OCI-LY1 (cell line): Measurements from ENCODE around the gene MEIS1.

Source experiments
- H2AFZ ChIP-seq: fragments of 200-600 bp; sonication (generic), shearing (Covaris generic); 2 replicates; pipeline ENCODE4 v1.6.0; 2014; ENCODE audit warnings: antibody characterized with exemption, mild to moderate bottlenecking, low read length
- H3F3A ChIP-seq: fragments of 200-600 bp; sonication (generic), shearing (Covaris generic); 2 replicates; pipeline ENCODE4 v1.6.0; 2014; ENCODE audit warnings: mild to moderate bottlenecking, antibody characterized with exemption, low read length, moderate library complexity; ENCODE audit not compliant: insufficient read depth
- H3K27ac ChIP-seq: fragments of 200-600 bp; sonication (generic); 2 replicates; pipeline ENCODE4 v1.5.1; 2014; ENCODE audit warnings: low read length, mixed run types, mild to moderate bottlenecking, low read depth; ENCODE audit not compliant: poor library complexity, severe bottlenecking
- H3K27me3 ChIP-seq: fragments of 200-600 bp; sonication (generic); 2 replicates; pipeline ENCODE4 v1.6.0; 2014; ENCODE audit warnings: antibody characterized with exemption, mild to moderate bottlenecking, low read length, moderate library complexity; ENCODE audit not compliant: insufficient read depth
- H3K36me3 ChIP-seq: fragments of 200-600 bp; sonication (generic); 2 replicates; pipeline ENCODE4 v1.6.1; 2014; ENCODE audit warnings: mild to moderate bottlenecking, antibody characterized with exemption, low read length, moderate library complexity, mixed read lengths; ENCODE audit not compliant: insufficient read depth
- H3K4me1 ChIP-seq: fragments of 200-600 bp; sonication (generic); 2 replicates; pipeline ENCODE4 v1.5.1; 2014; ENCODE audit warnings: mild to moderate bottlenecking, low read length, moderate library complexity; ENCODE audit not compliant: insufficient read depth, severe bottlenecking
- H3K4me2 ChIP-seq: fragments of 200-600 bp; sonication (generic), shearing (Covaris generic); 2 replicates; pipeline ENCODE4 v1.6.1; 2014; ENCODE audit warnings: low read length
- H3K4me3 ChIP-seq: fragments of 200-600 bp; sonication (generic); 2 replicates; pipeline ENCODE4 v1.5.1; 2014; ENCODE audit warnings: low read length, low read depth, mild to moderate bottlenecking, mixed read lengths; ENCODE audit not compliant: poor library complexity, severe bottlenecking
- H3K79me2 ChIP-seq: fragments of 200-600 bp; shearing (Covaris generic); 2 replicates; pipeline ENCODE4 v1.6.1; 2016; ENCODE audit warnings: mixed run types, low read length, mixed read lengths; ENCODE audit not compliant: insufficient read depth
- H3K9ac ChIP-seq: fragments of 200-600 bp; sonication (generic), shearing (Covaris generic); 2 replicates; pipeline ENCODE4 v1.6.1; 2014; ENCODE audit warnings: mild to moderate bottlenecking, low read length, mixed read lengths
- H3K9me2 ChIP-seq: fragments of 200-600 bp; sonication (generic), shearing (Covaris generic); 2 replicates; pipeline ENCODE4 v1.6.1; 2014; ENCODE audit warnings: low read depth, mild to moderate bottlenecking, low read length, mixed read lengths
- H3K9me3 ChIP-seq: fragments of 200-600 bp; shearing (Covaris generic); 2 replicates; pipeline ENCODE4 v1.6.1; 2014; ENCODE audit warnings: low read length, mixed read lengths
- H4K20me1 ChIP-seq: fragments of 200-600 bp; sonication (generic), shearing (Covaris generic); 2 replicates; pipeline ENCODE4 v1.6.0; 2016; ENCODE audit warnings: mild to moderate bottlenecking, low read length; ENCODE audit not compliant: insufficient read depth
- CTCF ChIP-seq: fragments of 200-600 bp; sonication (generic), shearing (Covaris generic); IDR thresholded peaks from 2 replicates; pipeline ENCODE4 v1.5.1; 2017; ENCODE audit warnings: mild to moderate bottlenecking, antibody characterized with exemption, low read length, moderate library complexity, mixed read lengths
- EZH2 ChIP-seq: fragments of 200-600 bp; sonication (generic), shearing (Covaris generic); IDR thresholded peaks from 2 replicates; pipeline ENCODE4 v1.8.0; 2017; ENCODE audit warnings: borderline replicate concordance, mixed run types, mild to moderate bottlenecking, antibody characterized with exemption, low read length, moderate library complexity, mixed read lengths

MEIS1 gene

DNA sequence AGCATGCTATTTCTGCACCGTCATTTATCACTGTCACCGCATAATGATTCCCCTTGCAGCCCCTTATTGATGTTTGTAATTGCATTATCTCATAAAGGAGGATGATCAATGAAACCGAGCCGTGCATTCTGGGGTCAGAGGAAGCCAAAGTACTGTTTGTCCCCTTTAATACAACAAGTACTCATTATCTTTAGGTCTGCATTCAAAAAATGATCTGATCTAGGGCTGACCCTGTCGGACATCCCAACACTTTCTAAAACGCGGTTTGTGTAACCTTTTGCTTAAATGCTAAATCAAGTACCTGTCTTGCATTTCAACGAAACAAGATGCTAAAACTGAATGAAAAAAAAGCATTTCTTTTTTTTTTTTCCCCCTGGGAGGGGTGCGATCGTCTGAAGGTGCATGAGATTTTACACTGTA, 143.8 kb downstream of the MEIS1 start:
- H2AFZ ChIP-seq, result no peak overlapping the region
- no peaks in the 10 kb centered on the region for H3K9me2 ChIP-seq
- H3F3A ChIP-seq, result no peaks in the 10 kb centered on the region
- H3K9ac ChIP-seq, result no peak overlapping the region
- no peak overlapping the region for H3K4me2 ChIP-seq
- H3K79me2 ChIP-seq, result no peaks in the 10 kb centered on the region
- TF ChIP-seq CTCF, result no peak
- TF ChIP-seq EZH2, result no peak
- H3K36me3 ChIP-seq, result no peaks in the 10 kb centered on the region
- H3K27me3 ChIP-seq, result no peaks in the 10 kb centered on the region
- no peaks in the 10 kb centered on the region for H3K9me3 ChIP-seq
- no peaks in the 10 kb centered on the region for H4K20me1 ChIP-seq
- no peak overlapping the region for H3K4me3 ChIP-seq
- peaks cover 22% of the 10 kb centered on the region for H3K4me1 ChIP-seq
- no peak overlapping the region for H3K27ac ChIP-seq

GRCh38 chr2:66579186-66580126, 144.5 kb downstream of the MEIS1 start:
- Histone ChIP-seq H3K9me2 (no peaks in the 10 kb centered on the region), H3K79me2 (no peaks in the 10 kb centered on the region), H3K4me1 (peaks cover 22% of the 10 kb centered on the region), H3K36me3 (no peaks in the 10 kb centered on the region), H3K27ac (no peak overlapping the region), H3K27me3 (no peaks in the 10 kb centered on the region), H3F3A (no peaks in the 10 kb centered on the region), H3K4me3 (no peak overlapping the region), H2AFZ (no peak overlapping the region), H4K20me1 (no peaks in the 10 kb centered on the region), H3K9me3 (no peaks in the 10 kb centered on the region), H3K9ac (no peak overlapping the region), H3K4me2 (no peak overlapping the region)
- no peak for TF ChIP-seq EZH2
- TF ChIP-seq CTCF, result no peak

DNA sequence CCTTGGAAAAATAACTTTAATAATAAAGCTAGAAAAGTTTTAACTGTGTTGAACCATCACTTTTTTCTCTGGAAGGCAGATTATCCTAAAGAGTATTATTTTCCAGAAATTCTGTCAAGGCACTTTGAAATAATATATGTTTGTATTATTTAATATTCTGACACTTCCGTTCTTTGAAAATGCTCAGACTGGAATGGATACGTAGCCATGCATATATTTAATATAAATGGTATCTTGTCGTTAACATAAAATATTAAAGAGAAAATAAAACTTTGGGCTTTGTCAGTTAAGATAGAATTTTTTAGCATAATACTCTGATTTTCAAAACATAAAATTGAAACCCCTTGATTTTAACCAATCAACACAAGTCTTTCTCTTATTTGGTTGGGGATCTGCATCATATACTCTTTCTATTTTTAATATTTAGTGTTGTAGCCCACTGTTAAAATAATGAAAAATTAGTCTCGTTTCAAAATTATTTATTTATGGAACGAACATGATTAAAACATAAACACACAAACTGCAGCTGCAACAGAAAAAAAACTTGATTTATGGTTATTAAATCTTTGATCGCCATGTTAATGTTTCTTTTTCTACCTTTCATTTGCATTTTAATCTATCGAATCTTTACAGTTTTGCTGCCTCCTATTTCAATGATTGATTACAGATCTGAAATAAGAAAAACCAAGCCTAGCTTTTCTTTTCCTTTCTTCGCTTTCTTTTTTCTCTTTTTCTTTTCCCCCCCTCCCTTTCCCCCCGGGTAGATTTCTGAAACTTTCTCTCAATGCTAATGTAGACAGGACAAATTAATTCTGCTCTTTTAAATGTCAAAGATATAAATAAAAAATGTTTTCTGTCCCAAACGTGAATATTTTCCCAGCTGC, 145.5 kb downstream of the MEIS1 start:
- Histone ChIP-seq H3K4me1 (peaks cover 16% of the 10 kb centered on the region), H3K9ac (no peak overlapping the region), H3K36me3 (no peaks in the 10 kb centered on the region), H3F3A (no peaks in the 10 kb centered on the region), H3K79me2 (no peaks in the 10 kb centered on the region), H3K9me3 (no peaks in the 10 kb centered on the region), H3K27me3 (no peaks in the 10 kb centered on the region), H4K20me1 (no peaks in the 10 kb centered on the region), H2AFZ (no peak overlapping the region), H3K4me2 (no peak overlapping the region), H3K27ac (no peak overlapping the region), H3K9me2 (no peaks in the 10 kb centered on the region), H3K4me3 (no peak overlapping the region)
- no peak for TF ChIP-seq CTCF
- no peak for TF ChIP-seq EZH2
